ENCODE measurements around the gene CDRT15.

Gene CDRT15

GRCh38 chr17:14276535-14277250 is 40.0 kb upstream of the CDRT15 start:
- H3K9me3 ChIP-seq (ENCODE audit: control insufficient read depth, insufficient read depth, low read depth, low read length): no peaks in the 10 kb centered on the region
- no peak overlapping the region for H3K27ac ChIP-seq (ENCODE audit: extremely low read depth, low read depth, low read length)
- TF ChIP-seq ZSCAN30 (tag by site-specific recombination; IDR thresholded peaks at IDR 0.05) (no peak), GLI2 (tag by site-specific recombination; IDR thresholded peaks at IDR 0.05; ENCODE audit: borderline replicate concordance, low read depth) (no peak), ZNF521 (tag by site-specific recombination; IDR thresholded peaks at IDR 0.05) (no peak)
- no peaks in the 10 kb centered on the region for H3K4me1 ChIP-seq (ENCODE audit: control insufficient read depth, insufficient read depth, low read length)
- H3K4me3 ChIP-seq (ENCODE audit: low read depth, low read length): no peak overlapping the region
- CTCF ChIA-PET: interaction anchor here (0.6 to 0.8 kb wide), 2 partner anchors 20 to 682 kb away, joined by 3 to 4 read pairs; no protein-coding TSS in a partner anchor
- POLR2A ChIA-PET: no interaction called here
- no peaks in the 10 kb centered on the region for H3K36me3 ChIP-seq (ENCODE audit: control insufficient read depth in 2 of 2, insufficient read depth in 1 of 2, low read length in 2 of 2)

- ChIA-PET CTCF (no interaction called here), POLR2A (no interaction called here)
- H3K4me3 ChIP-seq (ENCODE audit: low read depth, low read length): no peak overlapping the region
- no peaks in the 10 kb centered on the region for H3K4me1 ChIP-seq (ENCODE audit: control insufficient read depth, insufficient read depth, low read length)
- no peaks in the 10 kb centered on the region for H3K36me3 ChIP-seq (ENCODE audit: control insufficient read depth in 2 of 2, insufficient read depth in 1 of 2, low read length in 2 of 2)
- TF ChIP-seq ZNF561 (tag by site-specific recombination; IDR thresholded peaks at IDR 0.05; ENCODE audit: borderline replicate concordance) (no peak), ZNF266 (tag by site-specific recombination; IDR thresholded peaks at IDR 0.05; ENCODE audit: low read depth) (no peak), ZNF23 (tag by site-specific recombination; IDR thresholded peaks at IDR 0.05; ENCODE audit: borderline replicate concordance) (no peak), ZNF211 (tag by site-specific recombination; IDR thresholded peaks at IDR 0.05; ENCODE audit: low read depth) (no peak), SP7 (tag by site-specific recombination; IDR thresholded peaks at IDR 0.05) (no peak), ZNF473 (tag by site-specific recombination; IDR thresholded peaks at IDR 0.05) (no peak), ZSCAN30 (tag by site-specific recombination; IDR thresholded peaks at IDR 0.05) (no peak), ZNF140 (tag by site-specific recombination; IDR thresholded peaks at IDR 0.05) (no peak), ZIC2 (tag by site-specific recombination; IDR thresholded peaks at IDR 0.05) (peak; percentile 85)
- no peaks in the 10 kb centered on the region for H3K9me3 ChIP-seq (ENCODE audit: control insufficient read depth, insufficient read depth, low read depth, low read length)
- no peak overlapping the region for H3K27ac ChIP-seq (ENCODE audit: extremely low read depth, low read depth, low read length)
Measured at GRCh38 chr17:14270508-14270907, 33.8 kb upstream of the CDRT15 start.

GRCh38 chr17:14269473-14269872 is 32.8 kb upstream of the CDRT15 start:
- Histone ChIP-seq H3K36me3 (ENCODE audit: control insufficient read depth in 2 of 2, insufficient read depth in 1 of 2, low read length in 2 of 2) (no peaks in the 10 kb centered on the region), H3K4me3 (ENCODE audit: low read depth, low read length) (no peak overlapping the region), H3K4me1 (ENCODE audit: control insufficient read depth, insufficient read depth, low read length) (no peaks in the 10 kb centered on the region), H3K27ac (ENCODE audit: extremely low read depth, low read depth, low read length) (no peak overlapping the region), H3K9me3 (ENCODE audit: control insufficient read depth, insufficient read depth, low read depth, low read length) (no peaks in the 10 kb centered on the region)
- CTCF ChIA-PET: interaction anchor here (0.7 kb wide), 1 partner anchor 590 kb away, joined by 3 read pairs; no protein-coding TSS in a partner anchor
- POLR2A ChIA-PET: no interaction called here
- TF ChIP-seq ZNF416 (tag by site-specific recombination; IDR thresholded peaks at IDR 0.05) (no peak), ZNF558 (tag by site-specific recombination; IDR thresholded peaks at IDR 0.05) (no peak), ZNF184 (tag by site-specific recombination; IDR thresholded peaks at IDR 0.05) (no peak), TSHZ1 (tag by site-specific recombination; IDR thresholded peaks at IDR 0.05; ENCODE audit: borderline replicate concordance) (no peak), ZBTB8A (tag by site-specific recombination; IDR thresholded peaks at IDR 0.05) (no peak), ZNF837 (tag by site-specific recombination; IDR thresholded peaks at IDR 0.05) (no peak), ATF2 (tag by site-specific recombination; IDR thresholded peaks at IDR 0.05; ENCODE audit: low read depth) (peak; percentile 78)
